ENCODE results near the gene TXNDC12.
"Not testable (repeated sequence)": the region's sequence is repeated elsewhere in the genome, so short reads cannot be mapped to it uniquely, and the experiment has no call there.

Gene TXNDC12

DNA sequence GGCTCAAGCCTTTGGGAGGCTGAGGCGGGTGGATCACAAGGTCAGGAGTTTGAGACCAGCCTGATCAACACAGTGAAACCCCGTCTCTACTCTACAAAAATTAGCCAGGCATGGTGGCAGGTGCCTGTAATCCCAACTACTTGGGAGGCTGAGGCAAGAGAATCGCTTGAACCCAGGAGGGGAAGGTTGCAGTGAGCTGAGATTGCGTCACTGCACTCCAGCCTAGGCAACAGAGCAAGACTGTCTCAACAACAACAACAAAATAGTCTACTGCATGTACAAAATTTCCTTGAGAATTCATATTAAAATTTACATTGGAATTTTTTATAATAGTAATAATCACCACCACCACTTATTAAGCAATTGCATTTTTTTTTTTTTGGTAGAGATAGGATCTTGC lies 5.7 kb downstream of the TXNDC12 start:
- DNase-seq (ENCODE audit: low spot score): not testable (repeated sequence)

DNA sequence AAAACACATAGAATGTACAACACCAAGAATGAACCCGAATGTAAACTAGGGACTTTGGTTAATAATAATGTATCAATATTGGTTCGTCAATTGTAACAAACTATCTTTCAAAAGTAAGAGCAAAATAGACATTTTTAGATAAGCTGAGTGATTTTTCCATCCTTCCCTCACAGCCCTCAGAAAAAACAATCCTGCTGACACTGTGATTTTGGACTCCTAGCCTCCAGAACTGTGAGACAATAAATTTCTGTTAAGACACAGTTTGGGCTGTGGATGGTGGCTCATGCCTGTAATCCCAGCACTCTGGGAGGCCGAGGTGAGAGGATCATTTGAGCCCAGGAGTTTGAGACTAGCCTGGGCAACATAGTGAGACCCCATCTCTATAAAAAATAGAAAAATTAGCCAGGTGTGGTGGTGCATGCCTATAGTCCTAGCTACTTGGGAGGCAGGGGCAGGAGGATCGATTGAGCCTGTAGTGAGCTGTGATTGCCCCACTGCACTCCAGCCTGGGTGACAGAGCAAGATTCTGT lies 9.3 kb downstream of the TXNDC12 start:
- not testable (repeated sequence) for DNase-seq (ENCODE audit: low spot score)

DNA sequence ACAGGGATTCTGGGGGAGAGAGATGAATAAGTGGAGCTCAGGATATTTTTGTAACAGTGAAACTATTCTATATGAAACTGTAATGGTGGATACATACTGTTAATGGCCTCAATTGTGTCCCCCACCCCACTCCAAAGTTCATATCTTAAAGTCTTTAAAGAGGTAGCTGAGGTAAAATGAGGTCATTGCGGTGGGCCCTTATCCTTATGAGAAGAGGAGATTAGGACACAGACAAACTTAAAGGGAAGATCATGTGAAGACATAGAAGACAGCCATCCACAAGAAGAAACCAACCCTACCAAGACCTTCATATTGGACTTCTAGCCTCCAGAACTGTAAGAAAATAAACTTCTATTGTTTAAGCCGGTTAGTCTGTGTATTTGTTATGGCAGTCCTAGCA lies 9.8 kb downstream of the TXNDC12 start:
- no peak for DNase-seq (ENCODE audit: low spot score)

DNA sequence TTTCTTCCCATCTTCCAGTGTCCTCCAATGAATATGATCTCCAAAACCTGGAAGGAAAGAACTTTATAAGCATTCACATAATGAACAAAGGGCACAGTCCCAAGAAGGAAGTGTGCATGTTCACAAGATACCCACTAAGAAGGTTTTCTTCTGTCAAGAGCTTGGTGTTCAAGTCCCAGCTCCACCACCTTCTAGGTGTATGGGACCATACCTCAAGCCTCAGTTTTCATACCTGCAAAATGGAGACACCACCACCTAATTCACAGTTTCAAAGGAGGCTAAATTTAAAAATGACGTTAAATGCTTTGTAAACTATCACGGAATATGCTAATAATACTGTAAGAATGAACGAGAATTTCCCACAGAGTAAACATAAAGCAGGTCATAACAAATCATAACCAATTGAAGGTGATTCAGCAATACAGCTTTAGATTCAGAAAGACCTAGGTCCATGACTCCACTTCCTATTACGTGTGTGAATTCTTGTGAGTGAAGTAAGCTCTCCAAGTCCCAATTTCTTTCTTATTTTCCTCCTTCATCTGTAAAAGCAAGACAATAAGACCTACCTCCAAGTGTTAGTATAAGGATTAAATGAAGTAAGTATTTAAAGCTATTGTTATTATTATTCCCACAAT lies 13.3 kb downstream of the TXNDC12 start:
- DNase-seq (ENCODE audit: low spot score): no peak

GRCh38 chr1:52037909-52038308 lies 17.1 kb downstream of the TXNDC12 start:
- DNase-seq (ENCODE audit: low spot score): no peak

GRCh38 chr1:52037402-52037814 lies 17.6 kb downstream of the TXNDC12 start:
- no peak for DNase-seq (ENCODE audit: low spot score)

GRCh38 chr1:52034050-52034384 lies 21.0 kb downstream of the TXNDC12 start:
- no peak for DNase-seq (ENCODE audit: low spot score)

DNA sequence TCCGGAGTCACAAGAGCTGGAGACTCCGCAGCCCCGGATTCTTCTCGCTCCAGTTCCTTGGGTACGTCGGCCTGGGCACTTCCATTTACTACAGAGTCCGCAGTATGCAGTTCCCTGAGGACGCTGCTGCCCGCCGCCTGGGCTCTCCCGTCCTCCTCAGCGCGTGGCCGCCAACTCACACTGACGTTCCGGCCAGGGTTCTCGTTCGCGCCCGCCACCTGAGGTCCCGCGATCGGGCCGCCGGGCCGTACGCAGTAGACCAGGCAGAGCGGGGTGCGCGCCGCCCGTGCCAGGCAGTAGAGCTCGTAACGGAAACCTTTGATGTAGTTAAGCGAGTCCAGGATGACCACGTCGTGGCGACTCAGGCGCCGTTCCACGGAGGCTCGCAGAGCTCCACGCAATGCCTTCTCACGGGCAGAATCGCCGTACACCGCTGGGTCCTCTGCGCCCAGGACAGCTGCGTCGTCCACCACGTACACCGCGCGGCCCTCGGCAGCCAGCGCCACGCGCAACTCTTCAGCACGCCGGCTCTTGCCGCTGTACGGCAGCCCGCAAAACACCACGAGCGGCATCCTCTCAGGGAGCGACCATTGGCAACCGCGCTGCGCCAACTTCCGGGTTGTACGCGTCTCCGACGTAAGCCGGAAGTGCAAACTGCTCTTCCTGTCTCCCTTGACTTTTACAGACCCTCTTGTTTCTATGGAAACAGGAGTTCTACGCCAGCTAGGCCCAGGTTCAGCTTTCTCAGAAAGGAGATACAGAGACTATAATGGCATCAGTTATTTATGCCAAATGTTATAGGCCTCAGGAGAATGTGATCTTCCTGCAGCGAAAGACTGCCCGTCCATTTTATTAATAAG lies 21.6 kb downstream of the TXNDC12 start, which contains the start of gene KTI12:
KTI12 (minus strand) TSS at position 621 of the 860 bp plus-strand sequence; CDS start at position 572, 49 bp downstream.
- DNase-seq (ENCODE audit: low spot score): peak; percentile 90

DNA sequence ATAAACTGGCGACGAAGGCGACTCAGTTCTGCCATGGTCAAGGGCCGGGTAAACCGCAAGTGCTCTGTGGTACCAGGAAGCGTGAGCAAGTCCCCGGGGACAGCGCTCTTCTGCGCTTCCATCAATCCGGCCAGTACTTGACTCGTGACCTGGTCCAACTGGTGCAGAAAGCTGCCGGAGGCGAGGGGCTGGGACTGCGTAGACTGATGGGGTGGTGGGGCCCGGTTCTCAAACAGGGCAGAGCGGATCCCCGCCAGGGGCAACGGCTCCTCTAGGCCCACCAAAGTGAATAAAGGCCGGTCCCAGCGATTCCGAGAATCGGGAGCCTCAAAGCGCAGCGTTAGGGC lies 22.2 kb downstream of the TXNDC12 start:
- no peak for DNase-seq (ENCODE audit: low spot score)

GRCh38 chr1:52032124-52032784 lies 22.7 kb downstream of the TXNDC12 start:
- no peak for DNase-seq (ENCODE audit: low spot score)

DNA sequence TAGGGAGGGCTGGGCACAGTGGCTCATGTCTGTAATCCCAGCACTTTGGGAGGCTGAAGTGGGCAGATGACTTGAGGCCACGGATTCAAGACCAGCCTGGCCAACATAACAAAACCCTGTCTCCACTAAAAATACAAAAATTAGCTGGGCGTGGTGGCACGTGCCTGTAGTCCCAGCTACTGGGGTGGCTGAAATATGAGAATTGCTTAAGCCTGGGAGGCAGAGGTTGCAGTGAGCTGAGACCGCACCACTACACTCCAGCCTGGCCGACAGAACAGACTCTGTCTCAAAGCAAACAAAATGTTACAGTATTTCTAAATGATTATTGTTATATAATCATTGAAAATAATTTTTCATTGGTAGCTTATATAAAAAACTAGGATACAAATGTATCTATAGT lies 26.2 kb downstream of the TXNDC12 start:
- not testable (repeated sequence) for DNase-seq (ENCODE audit: low spot score)

- DNase-seq (ENCODE audit: low spot score): no peak
Measured at GRCh38 chr1:52028328-52028727, 26.7 kb downstream of the TXNDC12 start.

DNA sequence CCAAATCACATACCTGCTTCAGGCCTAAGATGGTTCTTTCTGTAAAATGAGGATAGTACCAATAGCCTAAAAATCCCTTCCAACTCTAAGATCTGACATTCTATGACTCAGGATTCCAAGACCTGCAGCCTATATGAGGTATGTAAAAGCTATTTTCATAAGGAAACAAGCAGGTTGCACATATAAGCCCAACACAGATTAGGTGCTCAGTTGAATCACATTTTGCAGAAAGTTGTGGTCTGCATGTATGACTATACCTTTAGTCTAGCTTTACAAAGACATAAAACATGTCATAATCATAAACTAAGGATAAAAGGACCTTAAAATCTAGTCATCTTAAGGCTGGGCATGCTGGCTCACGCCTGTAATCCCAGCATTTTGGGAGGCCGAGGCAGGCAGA lies 28.7 kb downstream of the TXNDC12 start:
- no peak for DNase-seq (ENCODE audit: low spot score)

GRCh38 chr1:52022133-52022532 lies 32.9 kb downstream of the TXNDC12 start:
- DNase-seq (ENCODE audit: low spot score): no peak

DNA sequence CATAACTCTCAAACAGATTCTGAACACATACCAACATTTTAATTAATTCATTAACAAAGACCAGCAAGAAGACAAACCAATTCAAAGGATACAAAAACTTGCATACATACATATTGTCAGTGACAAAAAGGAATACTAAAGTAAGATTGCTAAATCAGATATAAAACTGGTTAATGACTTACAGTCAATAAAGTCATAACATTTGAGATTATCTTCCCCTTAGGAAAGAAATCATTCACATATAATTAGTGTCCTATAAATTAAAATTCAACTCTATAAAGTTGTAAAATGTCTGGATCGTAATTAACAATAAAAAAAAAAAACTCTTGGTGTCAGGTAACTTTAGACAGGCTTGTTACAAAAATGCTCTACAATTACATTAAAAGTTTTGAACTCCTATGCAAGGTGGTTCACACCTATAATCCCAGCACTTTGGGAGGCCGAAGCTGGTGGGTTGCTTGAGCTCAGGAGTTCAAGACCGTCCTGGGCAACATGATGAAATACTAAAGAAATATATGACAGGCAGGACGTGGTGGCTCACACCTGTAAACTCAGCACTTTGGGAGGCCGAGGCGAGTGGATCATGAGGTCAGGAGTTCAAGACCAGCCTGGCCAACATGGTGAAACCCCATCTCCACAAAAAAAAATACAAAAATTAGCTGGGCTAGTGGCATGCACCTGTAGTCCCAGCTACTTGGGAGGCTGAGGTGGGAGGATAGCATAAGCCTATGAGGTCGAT lies 46.8 kb downstream of the TXNDC12 start:
- no peak for DNase-seq (ENCODE audit: low spot score)

GRCh38 chr1:52007215-52008002 lies 47.6 kb downstream of the TXNDC12 start:
- no peak for DNase-seq (ENCODE audit: low spot score)

GRCh38 chr1:52006081-52006553 lies 48.9 kb downstream of the TXNDC12 start:
- not testable (repeated sequence) for DNase-seq (ENCODE audit: low spot score)

DNA sequence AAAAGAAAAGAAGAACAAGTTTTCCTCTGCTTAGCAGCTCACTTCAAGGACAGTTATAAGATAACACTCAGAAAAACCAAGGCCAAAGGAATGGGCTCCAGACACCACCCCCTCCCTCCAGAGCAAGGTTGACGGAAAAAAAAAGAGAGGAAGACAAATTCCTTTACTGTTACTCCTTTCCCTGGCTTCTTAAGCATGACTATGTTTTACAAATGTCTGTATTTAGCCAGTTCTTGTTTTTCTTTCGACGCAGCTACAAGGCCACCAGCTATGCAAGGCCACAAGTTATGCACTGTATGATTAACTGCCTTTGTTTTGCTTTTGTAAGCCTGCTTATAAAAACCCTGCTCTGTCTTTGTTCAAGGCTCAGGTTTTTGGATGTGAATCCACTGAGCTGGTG lies 49.4 kb downstream of the TXNDC12 start:
- not testable (repeated sequence) for DNase-seq (ENCODE audit: low spot score)

- no peak for DNase-seq (ENCODE audit: low spot score)
Measured at GRCh38 chr1:52003877-52004276, 51.1 kb downstream of the TXNDC12 start.

DNA sequence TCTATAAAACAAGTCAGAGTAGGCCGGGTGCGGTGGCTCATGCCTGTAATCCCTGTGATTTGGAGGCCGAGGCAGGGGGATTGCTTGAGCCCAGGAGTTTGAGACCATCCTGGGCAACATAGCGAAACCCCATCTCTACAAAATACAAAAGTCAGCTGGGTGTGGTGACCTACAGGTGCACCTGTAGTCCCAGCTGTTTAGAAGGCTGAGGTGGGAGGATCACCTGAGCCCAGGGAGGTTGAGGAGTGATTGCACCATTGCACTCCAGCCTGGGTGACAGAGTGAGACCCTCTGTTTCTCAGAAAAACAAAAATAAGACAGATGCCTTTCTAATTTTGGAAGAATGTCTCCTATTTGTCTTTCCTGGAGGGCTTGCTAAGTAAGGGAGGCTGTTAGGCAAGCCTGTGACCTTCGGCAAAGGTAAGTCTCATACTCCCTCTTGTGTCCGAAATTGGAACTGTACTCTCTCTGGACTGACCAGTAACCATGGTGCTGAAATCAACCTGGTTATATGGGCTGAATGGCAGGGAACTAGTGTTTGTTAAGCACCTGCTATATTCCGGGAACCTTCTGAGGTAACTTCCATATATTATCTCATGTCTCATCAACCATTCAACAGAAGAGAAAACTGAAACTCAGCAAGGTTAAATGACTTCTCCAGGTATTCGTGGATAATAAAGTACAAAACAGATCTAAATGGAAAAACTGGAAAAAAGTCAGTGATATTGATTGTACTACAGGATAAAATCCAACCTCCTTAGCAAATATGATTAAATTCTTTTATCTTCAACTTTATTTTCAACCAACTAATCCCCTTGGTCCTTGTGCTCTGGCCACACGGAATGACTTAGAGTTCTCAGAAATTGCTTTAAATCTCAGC lies 52.7 kb downstream of the TXNDC12 start:
- DNase-seq (ENCODE audit: low spot score): peak; percentile 80
